Lower leg skin (tissue), 3 donors: Measurements from ENCODE around the gene GET3.

Source experiments
- POLR2A ChIP-seq, 2 donors: fragments of 450-650 bp; IDR thresholded peaks; one replicate each; pipeline ENCODE4 v1.6.1; 2016 to 2017; ENCODE audit warnings: antibody characterized with exemption in 2 of 2, mild to moderate bottlenecking in 1 of 2, moderate library complexity in 1 of 2
- TF ChIP-seq, protein P1 (sequence below), 3 donors: fragments of 450-650 bp; IDR thresholded peaks; one replicate each; pipeline ENCODE4 v1.5.1; 2016; ENCODE audit warnings: antibody characterized with exemption in 3 of 3, mild to moderate bottlenecking in 3 of 3, moderate library complexity in 2 of 3

DNA sequence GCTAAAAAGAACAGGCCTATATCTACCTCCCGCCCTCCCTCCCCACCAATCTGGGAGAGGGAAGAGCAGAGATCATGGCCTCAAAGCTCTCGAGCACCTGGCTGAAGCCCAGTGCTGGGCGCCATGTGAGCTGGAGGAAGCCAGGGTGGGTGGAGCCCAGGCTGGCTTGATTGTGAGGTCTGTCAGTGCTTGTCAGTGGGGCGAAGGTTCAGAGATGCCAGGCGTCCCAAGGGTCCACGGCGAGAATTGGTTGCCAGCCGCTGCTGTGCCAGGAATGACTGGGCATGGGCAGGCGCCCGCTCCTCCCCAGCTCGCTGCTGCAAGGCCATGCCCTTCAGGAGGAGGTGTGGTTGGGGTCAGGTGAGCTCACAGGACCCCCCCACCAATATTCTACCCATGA is 25.8 kb downstream of the GET3 start:
- TF ChIP-seq, protein P1, sequence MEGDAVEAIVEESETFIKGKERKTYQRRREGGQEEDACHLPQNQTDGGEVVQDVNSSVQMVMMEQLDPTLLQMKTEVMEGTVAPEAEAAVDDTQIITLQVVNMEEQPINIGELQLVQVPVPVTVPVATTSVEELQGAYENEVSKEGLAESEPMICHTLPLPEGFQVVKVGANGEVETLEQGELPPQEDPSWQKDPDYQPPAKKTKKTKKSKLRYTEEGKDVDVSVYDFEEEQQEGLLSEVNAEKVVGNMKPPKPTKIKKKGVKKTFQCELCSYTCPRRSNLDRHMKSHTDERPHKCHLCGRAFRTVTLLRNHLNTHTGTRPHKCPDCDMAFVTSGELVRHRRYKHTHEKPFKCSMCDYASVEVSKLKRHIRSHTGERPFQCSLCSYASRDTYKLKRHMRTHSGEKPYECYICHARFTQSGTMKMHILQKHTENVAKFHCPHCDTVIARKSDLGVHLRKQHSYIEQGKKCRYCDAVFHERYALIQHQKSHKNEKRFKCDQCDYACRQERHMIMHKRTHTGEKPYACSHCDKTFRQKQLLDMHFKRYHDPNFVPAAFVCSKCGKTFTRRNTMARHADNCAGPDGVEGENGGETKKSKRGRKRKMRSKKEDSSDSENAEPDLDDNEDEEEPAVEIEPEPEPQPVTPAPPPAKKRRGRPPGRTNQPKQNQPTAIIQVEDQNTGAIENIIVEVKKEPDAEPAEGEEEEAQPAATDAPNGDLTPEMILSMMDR (IDR thresholded peaks at IDR 0.05) = no peak
- TF ChIP-seq POLR2A (IDR thresholded peaks at IDR 0.05) = no peak
